GM15510 (cell line): ENCODE data around the gene CALD1.

Source experiments
- POLR2A ChIP-seq: IDR thresholded peaks from 3 replicates; pipeline ENCODE4 v1.6.1; 2011; ENCODE audit warnings: borderline replicate concordance; ENCODE audit not compliant: insufficient read length; ENCODE audit errors: extremely low read depth

Gene CALD1

DNA sequence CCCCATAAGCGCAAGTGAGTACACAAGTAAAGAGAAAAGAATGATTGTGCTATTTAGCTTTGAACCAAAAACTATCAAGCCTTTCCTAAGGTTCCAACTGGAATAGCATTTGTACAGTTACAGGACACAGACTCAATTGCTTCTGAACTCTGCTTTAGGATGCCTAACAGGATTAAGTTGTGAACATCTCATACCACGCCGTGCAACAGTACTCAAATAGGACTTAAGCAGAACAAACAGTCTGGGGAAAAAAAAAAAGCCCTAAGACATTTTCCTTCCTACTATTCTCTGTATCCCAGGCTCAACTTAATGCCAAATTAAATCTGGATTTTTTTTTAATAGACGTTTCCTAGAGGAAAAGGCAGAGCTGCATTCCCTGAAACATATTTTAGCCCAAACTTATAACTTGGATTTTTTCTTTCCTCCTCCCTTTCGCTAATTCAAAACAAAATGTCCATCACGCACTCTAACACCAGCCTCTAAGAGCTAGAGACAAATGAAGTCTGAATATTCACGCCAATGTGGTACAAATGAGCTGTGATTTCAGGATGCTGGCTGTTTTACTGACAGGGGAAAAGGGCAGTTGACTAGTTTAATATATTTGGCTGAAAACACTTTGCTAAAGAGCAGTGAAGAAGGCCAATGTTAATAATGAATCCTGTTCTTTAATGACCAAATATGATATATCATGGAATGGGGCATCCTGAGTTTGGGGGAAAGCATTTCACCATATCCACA, 68.6 kb downstream of the CALD1 start:
- TF ChIP-seq POLR2A, result no peak

DNA sequence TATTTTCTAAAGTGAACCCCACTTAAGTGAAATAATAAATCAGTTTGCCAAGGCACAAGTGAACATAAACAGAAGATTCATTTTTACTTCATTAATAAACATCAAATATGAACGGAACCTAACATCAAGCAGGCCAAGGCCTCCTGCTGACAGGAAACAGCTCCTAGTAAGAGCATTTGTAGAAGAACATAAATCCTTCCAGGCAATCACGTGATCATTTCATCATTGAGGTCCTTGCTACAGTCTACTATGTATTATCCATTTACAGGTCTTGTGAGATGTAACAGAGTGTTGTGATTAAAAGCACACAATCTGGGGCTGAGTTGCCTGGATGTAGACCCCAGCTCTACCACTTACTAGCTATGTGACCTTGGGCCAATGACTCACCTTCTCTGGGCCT, 70.6 kb downstream of the CALD1 start:
- no peak for TF ChIP-seq POLR2A

DNA sequence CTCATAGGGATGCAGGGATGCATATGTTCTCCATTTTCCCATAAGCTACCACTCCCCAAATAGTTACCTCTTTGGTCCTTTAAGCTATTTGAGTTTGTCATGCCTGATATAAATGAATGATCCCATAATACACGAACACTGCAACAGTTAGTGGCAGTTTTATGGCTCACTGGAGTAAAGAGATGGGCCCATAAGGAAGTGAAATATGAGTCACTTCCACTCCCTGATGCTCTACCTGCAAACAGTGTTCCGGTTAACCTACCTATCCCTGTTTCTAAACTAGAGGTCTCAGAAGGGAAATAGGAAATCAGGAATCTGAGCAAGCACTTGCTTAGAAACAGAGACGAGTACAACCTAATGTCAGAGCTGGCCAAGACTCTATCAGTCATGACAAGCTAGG, 71.7 kb downstream of the CALD1 start:
- TF ChIP-seq POLR2A, result no peak

DNA sequence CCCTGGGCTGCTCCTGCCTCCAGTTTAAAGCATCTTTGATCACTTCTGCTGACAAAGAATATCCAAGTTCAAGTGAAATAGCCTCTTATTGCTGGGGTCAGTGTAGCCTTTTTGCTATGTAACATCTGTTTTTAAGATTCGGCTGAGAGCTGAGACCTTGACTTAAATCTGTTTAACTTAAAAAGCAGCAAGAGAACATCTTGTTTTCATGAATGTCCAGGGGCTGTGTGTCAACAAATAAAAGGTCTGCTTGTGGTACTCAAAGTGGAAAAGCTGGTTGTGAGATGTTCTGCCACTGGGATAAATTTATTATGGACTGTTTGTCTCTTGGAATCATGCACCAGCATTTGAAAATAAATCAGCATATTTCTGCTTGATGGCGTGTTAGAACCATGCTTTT, 73.2 kb downstream of the CALD1 start:
- TF ChIP-seq POLR2A, result no peak

DNA sequence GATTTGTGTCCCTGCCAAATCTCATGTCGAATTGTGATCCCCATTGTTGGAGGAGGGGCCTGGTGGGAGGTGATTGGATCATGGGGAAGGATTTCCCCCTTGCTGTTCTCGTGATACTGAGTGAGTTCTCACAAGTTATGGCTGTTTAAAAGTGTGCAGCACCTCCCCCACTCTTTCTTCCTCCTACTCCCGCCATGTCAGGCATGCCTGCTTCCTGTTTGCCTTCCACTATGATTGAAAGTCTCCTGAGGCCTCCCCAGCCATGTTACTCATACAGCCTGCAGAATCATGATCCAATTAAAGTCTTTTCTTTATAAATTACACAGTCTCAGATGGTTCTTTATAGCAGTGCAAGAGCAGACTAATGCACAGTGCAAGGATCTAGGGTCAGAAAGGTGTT, 75.4 kb downstream of the CALD1 start:
- TF ChIP-seq POLR2A, result no peak

DNA sequence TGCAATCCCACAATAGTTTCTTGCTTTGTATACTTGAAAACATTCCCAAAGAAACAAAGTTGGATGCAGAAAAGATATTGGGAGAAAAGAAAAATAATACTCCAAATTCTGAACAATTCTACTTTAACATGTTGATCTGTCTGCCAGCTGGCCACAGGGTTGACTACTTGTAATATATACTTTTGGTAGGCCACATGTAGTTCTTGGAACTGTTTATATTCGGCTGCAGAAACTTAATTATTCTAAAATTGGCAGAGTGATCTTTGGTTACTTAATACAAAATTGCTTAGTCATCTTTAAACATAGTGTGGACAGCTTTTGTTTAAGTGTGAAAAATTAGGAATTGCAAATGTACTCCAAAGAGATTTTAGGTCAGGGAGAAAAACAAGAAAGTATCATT, 76.0 kb downstream of the CALD1 start:
- TF ChIP-seq POLR2A, result no peak

DNA sequence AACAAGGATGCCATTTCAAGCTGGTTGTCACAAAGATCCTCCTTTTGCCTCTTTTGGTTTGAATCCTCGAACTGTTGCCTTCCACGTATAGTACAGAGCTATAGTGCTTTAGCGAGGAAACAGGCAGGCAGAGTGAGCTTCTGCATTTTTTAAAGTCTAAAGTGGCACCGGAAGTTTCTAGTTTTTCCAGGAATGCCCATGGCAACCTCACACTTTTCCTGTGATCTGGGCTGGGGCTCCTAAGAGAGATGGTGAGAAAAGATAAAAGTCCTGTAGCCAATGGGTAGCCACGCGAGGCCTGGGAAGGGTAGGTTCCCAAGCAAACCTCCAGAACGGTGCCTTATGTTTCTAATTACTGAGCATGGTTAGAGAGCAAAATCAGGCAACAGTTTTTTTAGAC, 76.7 kb downstream of the CALD1 start:
- no peak for TF ChIP-seq POLR2A

DNA sequence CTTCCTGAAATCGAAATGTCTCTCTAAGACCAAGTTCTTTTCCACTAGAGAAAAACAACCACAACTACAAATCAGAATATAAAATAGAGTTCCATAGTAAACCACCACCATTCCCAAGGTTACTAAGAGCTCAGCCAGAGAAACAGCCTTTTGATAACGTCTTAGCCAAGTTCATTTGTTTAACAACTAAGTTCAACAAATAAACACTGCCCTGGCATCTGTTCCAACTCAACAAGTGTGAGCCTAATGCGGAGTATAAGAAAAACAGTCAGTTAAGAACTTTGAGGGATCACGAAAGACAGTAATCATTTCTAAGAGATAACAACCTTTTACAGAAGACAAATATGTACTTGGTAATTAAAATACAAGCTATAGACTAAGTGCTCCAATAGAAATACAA, 77.3 kb downstream of the CALD1 start:
- no peak for TF ChIP-seq POLR2A

DNA sequence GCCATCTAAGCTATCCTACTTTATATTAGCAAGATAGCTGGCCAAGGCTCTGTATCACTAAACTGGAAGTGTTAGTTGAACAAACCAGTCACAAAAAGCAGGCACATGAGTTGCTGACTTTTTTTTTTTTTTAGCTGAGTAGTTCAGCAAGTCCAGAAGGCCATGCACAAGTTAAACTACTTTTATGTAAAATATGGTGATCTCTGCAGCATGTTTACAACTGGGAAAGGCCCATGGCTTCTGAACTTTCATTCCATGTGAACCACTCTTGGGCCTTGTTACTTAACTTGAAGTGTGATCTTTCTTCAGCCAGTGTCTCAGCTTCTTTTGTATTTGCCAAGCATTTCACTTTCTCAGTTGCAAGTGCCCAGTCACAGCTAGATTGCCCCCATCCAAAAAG, 78.5 kb downstream of the CALD1 start:
- no peak for TF ChIP-seq POLR2A

DNA sequence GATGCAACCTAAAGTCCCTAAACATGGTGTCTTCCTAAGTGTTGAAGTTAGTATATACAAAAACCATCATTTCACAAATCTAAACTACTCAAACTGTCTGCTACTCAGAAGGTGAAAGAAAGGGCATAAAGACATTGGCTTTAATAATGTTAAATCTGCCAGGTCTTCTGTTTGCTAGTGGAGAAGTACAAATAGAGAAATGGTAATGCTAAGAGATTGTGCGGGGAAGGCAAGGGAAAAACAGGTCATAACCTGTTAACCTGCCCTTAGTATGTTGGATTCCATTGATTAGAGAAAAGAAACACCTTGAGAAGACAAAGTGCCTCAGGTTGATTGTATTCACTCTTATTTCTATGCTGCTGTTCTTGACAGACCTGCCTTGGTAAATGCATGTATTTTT, 80.3 kb downstream of the CALD1 start:
- no peak for TF ChIP-seq POLR2A

DNA sequence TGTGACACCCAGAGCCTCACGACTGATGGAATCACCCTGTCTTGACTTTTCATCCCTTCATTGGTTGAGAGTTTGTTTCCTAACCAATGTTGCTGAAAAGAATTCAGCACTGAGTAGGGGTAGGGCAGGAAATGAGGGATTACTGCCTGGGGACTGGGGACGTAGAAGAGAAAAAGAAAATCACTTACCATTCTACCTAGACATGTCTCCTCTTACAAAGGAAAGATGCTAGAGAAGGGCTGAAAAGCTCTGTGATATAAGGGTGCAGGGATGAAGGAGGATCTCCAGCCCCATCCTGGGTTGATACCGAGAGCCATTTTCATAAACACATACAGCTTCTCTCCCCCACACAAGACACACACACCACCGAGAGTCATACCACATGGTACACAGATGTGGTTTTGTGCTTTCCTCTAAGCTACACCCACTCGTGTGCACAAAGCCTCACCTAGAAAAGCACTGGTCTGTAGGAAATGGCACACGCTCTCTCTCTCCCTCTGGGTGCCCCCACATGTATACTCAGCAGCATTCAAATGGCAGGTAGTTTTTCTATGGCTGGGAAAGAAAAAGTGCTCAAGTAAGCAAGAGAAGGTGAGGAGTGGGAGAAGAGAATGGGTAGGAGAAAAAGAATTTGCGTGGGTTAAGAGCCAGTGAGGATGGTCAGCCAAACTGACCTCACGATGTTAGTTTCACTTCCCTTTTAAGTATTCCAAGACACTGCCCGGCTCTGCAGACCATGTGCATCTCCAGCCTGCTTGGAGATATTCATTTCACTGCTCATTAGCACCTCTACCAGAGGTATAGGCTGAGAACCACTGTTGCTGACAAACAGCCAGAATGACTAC, 85.8 kb downstream of the CALD1 start:
- no peak for TF ChIP-seq POLR2A

DNA sequence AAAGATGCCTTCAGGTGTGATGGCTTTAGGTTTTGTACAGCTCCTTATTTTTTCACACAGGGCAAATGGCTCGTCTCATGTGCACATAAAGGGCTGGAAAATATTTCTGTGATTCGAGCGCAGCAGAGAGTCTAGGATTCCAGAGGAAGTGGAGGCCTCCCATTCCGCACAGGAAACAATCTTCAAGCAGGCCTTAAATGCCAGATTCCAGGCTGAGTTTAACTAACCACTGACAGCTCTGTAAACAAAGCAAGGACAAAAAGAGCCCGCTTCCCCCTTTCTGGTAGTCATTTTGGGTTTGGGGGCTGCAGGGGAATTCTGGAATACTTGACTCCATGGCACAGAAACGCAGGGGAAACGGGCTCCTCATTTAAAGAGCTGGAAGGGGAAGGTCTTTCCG, 87.2 kb downstream of the CALD1 start:
- no peak for TF ChIP-seq POLR2A

DNA sequence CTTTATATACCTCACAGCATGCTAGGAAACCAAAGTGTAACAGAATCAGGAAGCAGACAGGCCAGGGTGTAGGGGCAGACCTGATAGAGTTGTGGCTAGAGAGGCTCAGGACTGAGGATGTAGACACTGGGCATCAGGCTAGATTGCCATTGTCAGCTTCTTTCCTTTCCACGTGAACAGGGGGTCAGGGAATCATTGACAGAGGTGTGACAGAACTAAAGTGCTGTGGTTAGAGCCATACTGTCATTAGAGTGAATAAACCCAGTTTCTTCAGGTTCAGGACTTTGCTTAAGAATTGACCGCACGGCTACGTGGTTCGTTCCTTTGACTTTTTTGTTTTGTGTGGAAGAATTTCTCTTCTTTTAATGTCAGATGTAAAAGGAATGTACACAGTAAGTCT, 90.7 kb downstream of the CALD1 start:
- no peak for TF ChIP-seq POLR2A

DNA sequence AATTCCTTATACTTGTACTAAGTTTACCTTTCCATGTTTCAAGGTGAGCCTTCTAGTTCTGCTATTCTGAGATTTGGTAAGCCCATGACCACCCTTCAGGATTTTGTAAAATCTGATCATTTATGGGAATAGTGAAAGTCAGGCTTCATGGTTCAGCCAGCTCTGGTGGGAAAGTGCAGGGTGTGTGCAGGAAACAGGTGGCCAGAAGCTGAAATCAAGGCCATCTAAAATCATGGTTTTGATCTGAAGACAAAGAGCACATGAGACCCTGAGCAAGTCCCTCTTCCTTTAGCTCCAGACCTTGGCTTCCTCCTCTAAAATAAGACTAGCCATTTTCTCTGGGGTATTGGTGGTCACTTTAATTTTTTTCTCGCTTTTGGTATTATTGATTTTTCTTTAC, 91.3 kb downstream of the CALD1 start:
- no peak for TF ChIP-seq POLR2A

DNA sequence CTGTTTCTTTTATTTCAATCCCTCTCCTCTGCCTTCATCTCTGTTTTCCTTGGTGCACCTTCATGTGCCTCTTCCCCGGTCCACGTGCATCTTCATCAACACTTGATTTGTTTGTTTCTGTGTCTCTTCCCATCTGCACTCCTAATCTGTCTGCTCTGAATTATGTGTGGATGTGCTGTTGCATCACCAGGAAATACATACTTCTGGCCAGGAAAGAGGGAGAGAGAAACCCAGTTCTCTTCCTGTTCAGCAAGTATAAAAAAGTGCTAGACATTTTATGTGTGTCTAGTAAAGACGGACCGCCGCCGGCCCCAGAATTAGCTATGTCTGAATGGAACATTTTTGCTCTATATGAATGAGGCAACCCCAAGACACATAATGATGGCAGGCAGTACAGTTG, 93.8 kb downstream of the CALD1 start:
- no peak for TF ChIP-seq POLR2A

DNA sequence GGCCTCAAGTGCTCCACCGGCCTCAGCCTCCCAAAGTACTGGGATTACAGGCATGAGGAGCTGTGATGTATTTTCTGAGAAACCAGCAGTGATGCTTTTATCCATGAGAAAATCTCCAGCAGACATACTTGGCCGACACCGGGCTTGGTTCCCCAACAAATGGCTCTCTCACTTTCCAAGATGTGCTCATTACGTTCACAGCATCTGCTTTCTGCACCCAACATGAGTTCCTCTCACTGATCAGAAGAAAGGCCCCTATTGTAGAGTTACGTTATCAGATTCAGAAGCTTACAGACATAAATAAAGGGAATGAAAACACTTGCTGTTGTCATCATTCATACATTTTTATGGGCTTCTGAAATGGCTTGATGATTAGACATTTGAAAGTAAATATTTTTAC, 95.0 kb downstream of the CALD1 start:
- TF ChIP-seq POLR2A, result no peak

DNA sequence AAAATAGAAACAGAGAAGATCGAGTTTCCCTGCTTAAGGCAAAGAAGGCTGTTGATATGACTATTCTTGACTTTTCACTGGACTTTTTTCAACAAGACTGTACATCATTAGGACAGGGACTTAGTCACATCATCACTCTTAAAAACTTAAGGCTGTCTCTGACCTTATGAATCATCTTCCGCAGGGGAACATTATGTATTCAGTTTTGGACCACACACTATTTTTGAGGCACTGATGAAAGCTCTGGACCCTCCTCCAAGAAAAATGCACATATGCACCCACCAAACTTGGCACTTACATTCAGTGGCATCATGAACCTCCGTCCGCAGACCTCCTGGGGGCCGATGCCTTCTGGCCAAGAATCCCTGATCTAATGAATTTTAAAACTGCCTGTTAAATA, 96.4 kb downstream of the CALD1 start:
- no peak for TF ChIP-seq POLR2A

DNA sequence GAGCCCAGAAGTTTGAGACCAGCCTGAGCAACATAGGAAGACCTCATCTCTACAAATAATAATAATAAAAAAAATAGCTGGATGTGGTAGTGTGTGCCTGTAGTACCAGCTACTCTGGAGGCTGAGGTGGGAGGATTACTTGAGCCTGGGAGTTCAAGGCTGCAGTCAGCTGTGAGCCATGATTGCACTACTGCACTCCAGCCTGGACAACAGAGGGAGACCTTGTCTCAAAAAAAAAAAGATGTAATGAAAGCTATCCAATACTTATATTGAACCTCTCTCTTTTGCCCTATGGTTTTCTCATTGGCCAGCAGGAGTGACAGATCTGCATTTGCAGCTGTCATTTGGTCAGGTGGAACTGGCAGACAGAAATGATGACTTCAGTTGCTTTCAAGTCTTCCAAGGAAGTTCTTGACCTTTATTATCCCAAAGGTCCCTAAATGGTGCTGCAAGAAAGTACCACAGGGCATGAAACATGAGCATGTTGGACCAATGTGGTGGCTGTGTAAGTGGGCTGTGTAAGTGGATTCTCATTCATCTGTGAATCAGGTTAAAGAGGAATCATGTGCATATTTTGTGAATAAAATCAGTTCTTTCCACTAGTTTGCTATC, 99.4 kb downstream of the CALD1 start:
- no peak for TF ChIP-seq POLR2A
